Measurements from ENCODE around the gene KIAA1217. TPM values are rescaled to one million over a fixed set of nuclear protein-coding genes. Genes with fewer than 3 reads are reported as not detected.

The KIAA1217 gene
- polyA plus RNA-seq, 2 of the 4 experiments (the other 2 are of a cell fraction) = 1.5 to 2.7 TPM

DNA sequence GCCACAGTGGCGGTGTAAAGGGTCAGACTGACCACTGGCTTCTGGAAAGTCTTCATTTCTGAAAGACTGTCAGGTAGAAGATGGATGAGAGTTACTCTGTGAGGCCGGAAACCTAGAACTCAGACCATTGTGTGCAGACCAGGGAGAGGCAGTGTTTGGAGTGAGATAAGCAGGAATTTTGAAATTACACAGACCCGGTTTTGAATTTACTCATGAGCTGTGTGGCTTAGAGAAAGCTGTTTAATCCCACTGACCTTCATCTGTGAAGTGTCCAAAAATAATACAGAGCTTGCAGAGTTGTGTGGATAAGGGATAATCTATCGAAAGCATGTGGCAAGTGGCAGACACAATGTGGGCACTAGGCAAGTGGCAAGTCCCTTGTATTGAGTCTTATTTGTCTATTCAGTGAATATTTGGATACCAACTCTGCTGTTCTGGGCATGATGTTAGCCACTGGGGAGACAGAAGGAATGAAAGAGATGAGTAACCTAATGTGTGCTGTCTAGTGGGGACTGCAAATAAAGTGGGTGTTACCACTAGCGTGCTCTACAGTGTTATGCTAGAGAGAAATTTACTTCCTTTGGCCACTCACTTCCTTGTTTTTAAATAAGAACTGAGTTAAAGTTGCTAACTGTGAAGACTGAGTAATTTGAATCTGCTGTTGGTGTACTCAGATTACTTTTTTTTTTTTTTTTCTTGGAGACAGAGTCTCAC lies 69.4 kb downstream of the KIAA1217 start:
- Histone ChIP-seq H3K4me3 (no peak overlapping the region), H3K9me3 (no peaks in the 10 kb centered on the region), H3K27ac (no peak overlapping the region), H3K4me2 (no peak overlapping the region), H3K4me1 (no peaks in the 10 kb centered on the region)
- WGBS (ENCODE audit: missing lambda C conversion rate) = 52% methylated on average over 5 of the region's 5 CpGs
- ATAC-seq = no peak; a peak in 1 of 6 replicates
- POLR2A ChIA-PET = no interaction called here
- TF ChIP-seq ESRRA (IDR thresholded peaks at IDR 0.05; ENCODE audit: borderline replicate concordance, low read length) = no peak
- no peak for TF ChIP-seq NR3C1 (IDR thresholded peaks at IDR 0.05)
- no peak for TF ChIP-seq RARB (CRISPR knock-in tag; IDR thresholded peaks at IDR 0.05)
- no peak for TF ChIP-seq ZNF302 (CRISPR knock-in tag; IDR thresholded peaks at IDR 0.05)
- TF ChIP-seq, protein P1, sequence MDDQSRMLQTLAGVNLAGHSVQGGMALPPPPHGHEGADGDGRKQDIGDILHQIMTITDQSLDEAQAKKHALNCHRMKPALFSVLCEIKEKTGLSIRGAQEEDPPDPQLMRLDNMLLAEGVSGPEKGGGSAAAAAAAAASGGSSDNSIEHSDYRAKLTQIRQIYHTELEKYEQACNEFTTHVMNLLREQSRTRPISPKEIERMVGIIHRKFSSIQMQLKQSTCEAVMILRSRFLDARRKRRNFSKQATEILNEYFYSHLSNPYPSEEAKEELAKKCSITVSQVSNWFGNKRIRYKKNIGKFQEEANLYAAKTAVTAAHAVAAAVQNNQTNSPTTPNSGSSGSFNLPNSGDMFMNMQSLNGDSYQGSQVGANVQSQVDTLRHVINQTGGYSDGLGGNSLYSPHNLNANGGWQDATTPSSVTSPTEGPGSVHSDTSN (IDR thresholded peaks at IDR 0.05) = no peak
- TF ChIP-seq, protein P2, sequence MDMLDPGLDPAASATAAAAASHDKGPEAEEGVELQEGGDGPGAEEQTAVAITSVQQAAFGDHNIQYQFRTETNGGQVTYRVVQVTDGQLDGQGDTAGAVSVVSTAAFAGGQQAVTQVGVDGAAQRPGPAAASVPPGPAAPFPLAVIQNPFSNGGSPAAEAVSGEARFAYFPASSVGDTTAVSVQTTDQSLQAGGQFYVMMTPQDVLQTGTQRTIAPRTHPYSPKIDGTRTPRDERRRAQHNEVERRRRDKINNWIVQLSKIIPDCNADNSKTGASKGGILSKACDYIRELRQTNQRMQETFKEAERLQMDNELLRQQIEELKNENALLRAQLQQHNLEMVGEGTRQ (IDR thresholded peaks at IDR 0.05) = no peak
- FAIRE-seq = no peak
- CTCF ChIA-PET = no interaction called here
- no peak for DNase-seq (ENCODE audit: low read depth in 1 of 2, low spot score in 1 of 2)

DNA sequence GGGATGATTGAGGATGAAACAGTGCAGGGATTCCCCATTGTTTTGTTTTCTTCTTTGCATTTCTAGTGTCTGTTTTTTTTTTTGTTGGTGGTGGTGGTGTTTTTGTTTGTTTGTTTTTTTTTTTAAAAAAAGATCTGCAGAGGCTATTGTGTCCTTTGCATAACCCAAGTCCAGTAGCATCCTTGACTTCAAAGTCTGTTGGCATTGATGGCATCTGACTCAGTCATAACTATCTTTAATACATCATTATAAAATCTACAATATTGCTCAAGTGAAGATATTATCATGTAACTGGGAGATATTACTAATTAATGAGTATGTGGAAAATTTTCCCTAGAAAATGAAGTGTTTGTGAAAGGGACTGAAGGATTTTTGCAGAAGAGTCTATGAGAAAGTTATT lies 70.2 kb downstream of the KIAA1217 start:
- H3K4me2 ChIP-seq = no peak overlapping the region
- TF ChIP-seq, protein P3, sequence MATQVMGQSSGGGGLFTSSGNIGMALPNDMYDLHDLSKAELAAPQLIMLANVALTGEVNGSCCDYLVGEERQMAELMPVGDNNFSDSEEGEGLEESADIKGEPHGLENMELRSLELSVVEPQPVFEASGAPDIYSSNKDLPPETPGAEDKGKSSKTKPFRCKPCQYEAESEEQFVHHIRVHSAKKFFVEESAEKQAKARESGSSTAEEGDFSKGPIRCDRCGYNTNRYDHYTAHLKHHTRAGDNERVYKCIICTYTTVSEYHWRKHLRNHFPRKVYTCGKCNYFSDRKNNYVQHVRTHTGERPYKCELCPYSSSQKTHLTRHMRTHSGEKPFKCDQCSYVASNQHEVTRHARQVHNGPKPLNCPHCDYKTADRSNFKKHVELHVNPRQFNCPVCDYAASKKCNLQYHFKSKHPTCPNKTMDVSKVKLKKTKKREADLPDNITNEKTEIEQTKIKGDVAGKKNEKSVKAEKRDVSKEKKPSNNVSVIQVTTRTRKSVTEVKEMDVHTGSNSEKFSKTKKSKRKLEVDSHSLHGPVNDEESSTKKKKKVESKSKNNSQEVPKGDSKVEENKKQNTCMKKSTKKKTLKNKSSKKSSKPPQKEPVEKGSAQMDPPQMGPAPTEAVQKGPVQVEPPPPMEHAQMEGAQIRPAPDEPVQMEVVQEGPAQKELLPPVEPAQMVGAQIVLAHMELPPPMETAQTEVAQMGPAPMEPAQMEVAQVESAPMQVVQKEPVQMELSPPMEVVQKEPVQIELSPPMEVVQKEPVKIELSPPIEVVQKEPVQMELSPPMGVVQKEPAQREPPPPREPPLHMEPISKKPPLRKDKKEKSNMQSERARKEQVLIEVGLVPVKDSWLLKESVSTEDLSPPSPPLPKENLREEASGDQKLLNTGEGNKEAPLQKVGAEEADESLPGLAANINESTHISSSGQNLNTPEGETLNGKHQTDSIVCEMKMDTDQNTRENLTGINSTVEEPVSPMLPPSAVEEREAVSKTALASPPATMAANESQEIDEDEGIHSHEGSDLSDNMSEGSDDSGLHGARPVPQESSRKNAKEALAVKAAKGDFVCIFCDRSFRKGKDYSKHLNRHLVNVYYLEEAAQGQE (IDR thresholded peaks at IDR 0.05) = no peak
- TF ChIP-seq CBX8 (IDR thresholded peaks at IDR 0.05) (no peak), PHF8 (IDR thresholded peaks at IDR 0.05; ENCODE audit: borderline replicate concordance, low read depth) (no peak), ESRRA (IDR thresholded peaks at IDR 0.05; ENCODE audit: borderline replicate concordance, low read length) (no peak), RNF2 (IDR thresholded peaks at IDR 0.05; ENCODE audit: borderline replicate concordance, low read depth) (no peak), FOSL2 (IDR thresholded peaks at IDR 0.05) (no peak), FOSL2 (CRISPR knock-in tag; IDR thresholded peaks at IDR 0.05) (no peak), EP300 (IDR thresholded peaks at IDR 0.05) (no peak), POLR2AphosphoS2 (conservative IDR thresholded peaks at IDR 0.05; ENCODE audit: low read length) (no peak)
- TF ChIP-seq, protein P4, sequence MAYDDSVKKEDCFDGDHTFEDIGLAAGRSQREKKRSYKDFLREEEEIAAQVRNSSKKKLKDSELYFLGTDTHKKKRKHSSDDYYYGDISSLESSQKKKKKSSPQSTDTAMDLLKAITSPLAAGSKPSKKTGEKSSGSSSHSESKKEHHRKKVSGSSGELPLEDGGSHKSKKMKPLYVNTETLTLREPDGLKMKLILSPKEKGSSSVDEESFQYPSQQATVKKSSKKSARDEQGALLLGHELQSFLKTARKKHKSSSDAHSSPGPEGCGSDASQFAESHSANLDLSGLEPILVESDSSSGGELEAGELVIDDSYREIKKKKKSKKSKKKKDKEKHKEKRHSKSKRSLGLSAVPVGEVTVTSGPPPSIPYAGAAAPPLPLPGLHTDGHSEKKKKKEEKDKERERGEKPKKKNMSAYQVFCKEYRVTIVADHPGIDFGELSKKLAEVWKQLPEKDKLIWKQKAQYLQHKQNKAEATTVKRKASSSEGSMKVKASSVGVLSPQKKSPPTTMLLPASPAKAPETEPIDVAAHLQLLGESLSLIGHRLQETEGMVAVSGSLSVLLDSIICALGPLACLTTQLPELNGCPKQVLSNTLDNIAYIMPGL (CRISPR knock-in tag; IDR thresholded peaks at IDR 0.05; ENCODE audit: borderline replicate concordance) = no peak
- TF ChIP-seq, protein P5, sequence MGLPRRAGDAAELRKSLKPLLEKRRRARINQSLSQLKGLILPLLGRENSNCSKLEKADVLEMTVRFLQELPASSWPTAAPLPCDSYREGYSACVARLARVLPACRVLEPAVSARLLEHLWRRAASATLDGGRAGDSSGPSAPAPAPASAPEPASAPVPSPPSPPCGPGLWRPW (IDR thresholded peaks at IDR 0.05) = no peak
- ATAC-seq (no peak), FAIRE-seq (no peak), DNase-seq (ENCODE audit: low read depth in 1 of 2, low spot score in 1 of 2) (no peak)
- CTCF ChIA-PET = no interaction called here
- no peaks in the 10 kb centered on the region for H3K9me3 ChIP-seq
- H3K4me3 ChIP-seq = no peak overlapping the region
- no peaks in the 10 kb centered on the region for H3K4me1 ChIP-seq
- H3K27ac ChIP-seq = no peak overlapping the region
- POLR2A ChIA-PET = no interaction called here
